ENCODE data around the gene FNDC3B. TPM values are rescaled to one million over a fixed set of nuclear protein-coding genes. Genes with fewer than 3 reads are reported as not detected.

Gene FNDC3B
- total and polyA plus RNA-seq, 9 of the 15 experiments (the other 6 are each of a cell fraction or from before 2014, with no cell fraction given): 7.0 to 35.8 (median 16.2) TPM

GRCh38 chr3:172040981-172041963 is 1.9 kb downstream of the FNDC3B start (continued):
- TF ChIP-seq, protein P1, sequence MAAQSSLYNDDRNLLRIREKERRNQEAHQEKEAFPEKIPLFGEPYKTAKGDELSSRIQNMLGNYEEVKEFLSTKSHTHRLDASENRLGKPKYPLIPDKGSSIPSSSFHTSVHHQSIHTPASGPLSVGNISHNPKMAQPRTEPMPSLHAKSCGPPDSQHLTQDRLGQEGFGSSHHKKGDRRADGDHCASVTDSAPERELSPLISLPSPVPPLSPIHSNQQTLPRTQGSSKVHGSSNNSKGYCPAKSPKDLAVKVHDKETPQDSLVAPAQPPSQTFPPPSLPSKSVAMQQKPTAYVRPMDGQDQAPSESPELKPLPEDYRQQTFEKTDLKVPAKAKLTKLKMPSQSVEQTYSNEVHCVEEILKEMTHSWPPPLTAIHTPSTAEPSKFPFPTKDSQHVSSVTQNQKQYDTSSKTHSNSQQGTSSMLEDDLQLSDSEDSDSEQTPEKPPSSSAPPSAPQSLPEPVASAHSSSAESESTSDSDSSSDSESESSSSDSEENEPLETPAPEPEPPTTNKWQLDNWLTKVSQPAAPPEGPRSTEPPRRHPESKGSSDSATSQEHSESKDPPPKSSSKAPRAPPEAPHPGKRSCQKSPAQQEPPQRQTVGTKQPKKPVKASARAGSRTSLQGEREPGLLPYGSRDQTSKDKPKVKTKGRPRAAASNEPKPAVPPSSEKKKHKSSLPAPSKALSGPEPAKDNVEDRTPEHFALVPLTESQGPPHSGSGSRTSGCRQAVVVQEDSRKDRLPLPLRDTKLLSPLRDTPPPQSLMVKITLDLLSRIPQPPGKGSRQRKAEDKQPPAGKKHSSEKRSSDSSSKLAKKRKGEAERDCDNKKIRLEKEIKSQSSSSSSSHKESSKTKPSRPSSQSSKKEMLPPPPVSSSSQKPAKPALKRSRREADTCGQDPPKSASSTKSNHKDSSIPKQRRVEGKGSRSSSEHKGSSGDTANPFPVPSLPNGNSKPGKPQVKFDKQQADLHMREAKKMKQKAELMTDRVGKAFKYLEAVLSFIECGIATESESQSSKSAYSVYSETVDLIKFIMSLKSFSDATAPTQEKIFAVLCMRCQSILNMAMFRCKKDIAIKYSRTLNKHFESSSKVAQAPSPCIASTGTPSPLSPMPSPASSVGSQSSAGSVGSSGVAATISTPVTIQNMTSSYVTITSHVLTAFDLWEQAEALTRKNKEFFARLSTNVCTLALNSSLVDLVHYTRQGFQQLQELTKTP (IDR thresholded peaks at IDR 0.05; ENCODE audit: low read depth in 1 of 2, partially characterized antibody in 2 of 2): peak in 1 of 2 experiments; percentile 51

DNA sequence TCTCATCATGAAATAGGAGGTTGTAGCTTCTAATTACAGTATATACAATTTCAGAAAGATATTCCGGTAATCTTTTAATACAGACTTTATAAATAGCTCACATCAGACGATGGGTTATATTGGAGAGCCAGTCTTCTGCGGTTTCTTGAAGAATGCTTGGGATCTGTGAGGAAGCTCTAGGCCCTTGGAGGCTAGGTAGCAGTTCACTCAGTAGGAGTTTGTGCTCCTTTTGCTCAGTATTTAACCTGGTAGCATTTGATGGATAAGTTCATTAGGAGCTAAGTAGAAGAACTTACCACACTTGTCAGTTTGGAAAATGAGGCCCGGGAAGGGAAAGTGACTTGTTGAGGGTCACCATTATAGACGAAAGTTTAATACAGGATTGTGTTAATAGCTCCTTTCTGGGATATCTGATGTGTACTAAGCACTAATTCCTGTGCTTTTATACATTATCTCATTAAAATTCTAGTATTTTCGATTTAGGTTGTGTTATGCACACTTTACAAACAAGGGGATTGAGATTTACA is 2.8 kb downstream of the FNDC3B start:
- peaks cover 80% of the 10 kb centered on the region for H3K79me2 ChIP-seq (ENCODE audit: control insufficient read depth, insufficient read depth, low read length)
- no peaks in the 10 kb centered on the region for H3K27me3 ChIP-seq (ENCODE audit: control insufficient read depth in 2 of 2, insufficient read depth in 2 of 2, low read length in 2 of 2)
- intact Hi-C loops (cut with micrococcal nuclease) (no loop called here), in situ Hi-C loops (cut with MboI) (no loop called here)
- H3K27ac ChIP-seq (ENCODE audit: extremely low read depth, low read depth, low read length): no peak overlapping the region
- peaks cover 3% of the 10 kb centered on the region for H3K9me1 ChIP-seq (ENCODE audit: control insufficient read depth, insufficient read depth, low read length)
- H3K9me3 ChIP-seq (replicated peaks; ENCODE audit: control insufficient read depth, insufficient read depth, low read depth, low read length): no peaks in the 10 kb centered on the region
- WGBS (ENCODE audit: insufficient coverage, low coverage, missing lambda C conversion rate): 40% methylated on average over 6 of the region's 6 CpGs
- ATAC-seq (no peak), FAIRE-seq (no peak), DNase-seq (ENCODE audit: extremely low read depth in 1 of 4, low spot score in 3 of 4) (no peak)
- POLR2A ChIA-PET: interaction anchor here (0.7 to 5.3 kb wide), 16 partner anchors 9 to 1228 kb away, joined by 3 to 54 read pairs (median 4); no protein-coding TSS in a partner anchor
- peaks cover 20 to 35% of the 10 kb centered on the region in 2 experiments for H3K4me1 ChIP-seq (replicated peaks in 1 of 2; ENCODE audit: control insufficient read depth in 2 of 2, insufficient read depth in 2 of 2, low read length in 2 of 2)
- CTCF ChIA-PET (ENCODE audit: low intra/inter-chr PET ratio): no interaction called here
- H4K20me1 ChIP-seq (replicated peaks; ENCODE audit: control insufficient read depth, insufficient read depth, low read length): 0 out of 2 replicates have a peak, but pooled peaks cover 4% of the 10 kb centered on the region
- H3K9ac ChIP-seq (ENCODE audit: insufficient read depth in 1 of 2, low read depth in 2 of 2, low read length in 2 of 2): peak overlapping the region in 1 of 2 experiments; percentile 90; a peak in 1 of 4 replicates
- H3K36me3 ChIP-seq (ENCODE audit: control insufficient read depth, insufficient read depth, low read length): peaks cover 21% of the 10 kb centered on the region; the same call in 1 of the 3 replicates
- peak overlapping the region; percentile 5; the same call in 1 of the 2 replicates for H3K4me2 ChIP-seq (ENCODE audit: insufficient read depth, low read length)
- H3K4me3 ChIP-seq: peak overlapping the region; percentile 81; the same call in 1 of the 2 replicates
- no peak overlapping the region for H2AFZ ChIP-seq (ENCODE audit: low read depth, low read length)
- no TSS peak for BruUV-seq (replicated peaks)
- TF ChIP-seq FOXP1 (CRISPR knock-in tag; IDR thresholded peaks at IDR 0.05): no peak
- TF ChIP-seq, protein P2, sequence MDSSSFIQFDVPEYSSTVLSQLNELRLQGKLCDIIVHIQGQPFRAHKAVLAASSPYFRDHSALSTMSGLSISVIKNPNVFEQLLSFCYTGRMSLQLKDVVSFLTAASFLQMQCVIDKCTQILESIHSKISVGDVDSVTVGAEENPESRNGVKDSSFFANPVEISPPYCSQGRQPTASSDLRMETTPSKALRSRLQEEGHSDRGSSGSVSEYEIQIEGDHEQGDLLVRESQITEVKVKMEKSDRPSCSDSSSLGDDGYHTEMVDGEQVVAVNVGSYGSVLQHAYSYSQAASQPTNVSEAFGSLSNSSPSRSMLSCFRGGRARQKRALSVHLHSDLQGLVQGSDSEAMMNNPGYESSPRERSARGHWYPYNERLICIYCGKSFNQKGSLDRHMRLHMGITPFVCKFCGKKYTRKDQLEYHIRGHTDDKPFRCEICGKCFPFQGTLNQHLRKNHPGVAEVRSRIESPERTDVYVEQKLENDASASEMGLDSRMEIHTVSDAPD (CRISPR knock-in tag; IDR thresholded peaks at IDR 0.05): no peak
- TF ChIP-seq ASH1L (IDR thresholded peaks at IDR 0.05; ENCODE audit: borderline replicate concordance, low read depth, partially characterized antibody): no peak
- TF ChIP-seq SRSF1 (IDR thresholded peaks at IDR 0.05; ENCODE audit: low read depth, low read length): no peak
- TF ChIP-seq MED1 (CRISPR knock-in tag; IDR thresholded peaks at IDR 0.05; ENCODE audit: borderline replicate concordance): no peak
- no peak for TF ChIP-seq POU5F1 (IDR thresholded peaks at IDR 0.05; ENCODE audit: borderline replicate concordance, low read depth, low read length, partially characterized antibody)
